DOHH2 (cell line): Measurements from ENCODE around the gene CDC42.

Experiments
- H3F3A ChIP-seq: fragments of 200-600 bp; sonication (generic), shearing (Covaris generic); 2 replicates; pipeline ENCODE4 v1.6.0; 2016; ENCODE audit warnings: antibody characterized with exemption, mild to moderate bottlenecking; ENCODE audit not compliant: control insufficient read depth, insufficient read depth
- H3K27ac ChIP-seq: fragments of 200-600 bp; sonication (generic); 2 replicates; pipeline ENCODE4 v1.5.1; 2014; ENCODE audit warnings: low read depth, mild to moderate bottlenecking, low read length, moderate library complexity
- H3K27me3 ChIP-seq: fragments of 200-600 bp; sonication (generic); 2 replicates; pipeline ENCODE4 v1.6.1; 2014; ENCODE audit warnings: mild to moderate bottlenecking, low read length, mixed read lengths; ENCODE audit not compliant: control insufficient read depth
- H3K36me3 ChIP-seq: fragments of 200-600 bp; sonication (generic); 2 replicates; pipeline ENCODE4 v1.6.1; 2014; ENCODE audit warnings: mild to moderate bottlenecking, low read length, moderate library complexity, mixed read lengths; ENCODE audit not compliant: control insufficient read depth
- H3K4me1 ChIP-seq: fragments of 200-600 bp; sonication (generic); 2 replicates; pipeline ENCODE4 v1.6.1; 2014; ENCODE audit warnings: mild to moderate bottlenecking, low read length, mixed read lengths; ENCODE audit not compliant: control insufficient read depth
- H3K4me2 ChIP-seq: fragments of 200-600 bp; sonication (generic); 2 replicates; pipeline ENCODE4 v1.6.0; 2014; ENCODE audit warnings: mild to moderate bottlenecking, low read length, moderate library complexity
- H3K4me3 ChIP-seq: fragments of 200-600 bp; sonication (generic); 2 replicates; pipeline ENCODE4 v1.5.1; 2014; ENCODE audit warnings: mild to moderate bottlenecking, low read length, mixed read lengths
- H3K79me2 ChIP-seq: fragments of 200-600 bp; sonication (generic); 2 replicates; pipeline ENCODE4 v1.6.1; 2014; ENCODE audit warnings: mild to moderate bottlenecking, low read length, mixed read lengths; ENCODE audit not compliant: control insufficient read depth
- H3K9me2 ChIP-seq: fragments of 200-600 bp; sonication (generic); replicated peaks from 2 replicates; pipeline ENCODE4 v1.6.1; 2014; ENCODE audit warnings: mild to moderate bottlenecking, low read length, mixed read lengths; ENCODE audit not compliant: control insufficient read depth
- H3K9me3 ChIP-seq: fragments of 200-600 bp; sonication (generic); 2 replicates; pipeline ENCODE4 v1.6.1; 2014; ENCODE audit warnings: antibody characterized with exemption, low read length, mixed read lengths; ENCODE audit not compliant: control insufficient read depth, insufficient read depth
- H4K20me1 ChIP-seq: fragments of 200-600 bp; sonication (generic); 2 replicates; pipeline ENCODE4 v1.6.0; 2014; ENCODE audit warnings: low read depth, mild to moderate bottlenecking, antibody characterized with exemption, low read length, moderate library complexity; ENCODE audit not compliant: control insufficient read depth, insufficient read depth
- EZH2phosphoT487 ChIP-seq: fragments of 200-600 bp; sonication (generic); IDR thresholded peaks from 2 replicates; pipeline ENCODE4 v1.6.1; 2017; ENCODE audit warnings: borderline replicate concordance, mild to moderate bottlenecking, antibody characterized with exemption, low read length, moderate library complexity, mixed read lengths
- TF ChIP-seq, protein P1 (sequence below): fragments of 200-600 bp; sonication (generic); IDR thresholded peaks from one replicate; pipeline ENCODE4 v1.5.1; 2014; ENCODE audit warnings: antibody characterized with exemption, mild to moderate bottlenecking, low read depth, low read length; ENCODE audit not compliant: poor library complexity, severe bottlenecking

Gene CDC42

DNA sequence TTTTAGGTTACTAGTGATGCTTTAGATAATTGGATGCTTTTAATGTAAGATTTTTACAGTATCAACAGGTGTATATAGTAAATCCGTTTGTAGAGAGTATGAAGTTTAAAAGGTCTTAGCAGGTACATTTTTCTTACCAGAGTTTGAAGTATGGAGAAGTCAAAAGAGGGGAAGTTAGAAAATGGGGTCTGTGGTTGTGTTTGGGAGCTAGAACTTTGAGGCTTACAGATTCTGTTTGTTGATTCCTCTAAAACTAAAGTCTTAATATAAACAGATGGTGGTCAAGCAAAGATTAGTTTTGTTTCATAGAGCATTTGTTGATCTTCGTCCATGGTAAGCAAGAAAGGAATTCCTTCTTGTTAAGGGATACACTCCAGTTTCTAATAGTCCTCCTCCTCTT is 35.8 kb downstream of the CDC42 start:
- Histone ChIP-seq H3K27me3 (no peaks in the 10 kb centered on the region), H4K20me1 (peaks cover 55% of the 10 kb centered on the region), H3K79me2 (peaks cover 79% of the 10 kb centered on the region), H3K9me2 (no peaks in the 10 kb centered on the region), H3K27ac (no peak overlapping the region), H3K4me3 (no peak overlapping the region), H3K9me3 (no peaks in the 10 kb centered on the region), H3F3A (peaks cover 4% of the 10 kb centered on the region), H3K4me2 (no peak overlapping the region), H3K4me1 (peaks cover 54% of the 10 kb centered on the region), H3K36me3 (peaks cover 82% of the 10 kb centered on the region)
- TF ChIP-seq, protein P1, sequence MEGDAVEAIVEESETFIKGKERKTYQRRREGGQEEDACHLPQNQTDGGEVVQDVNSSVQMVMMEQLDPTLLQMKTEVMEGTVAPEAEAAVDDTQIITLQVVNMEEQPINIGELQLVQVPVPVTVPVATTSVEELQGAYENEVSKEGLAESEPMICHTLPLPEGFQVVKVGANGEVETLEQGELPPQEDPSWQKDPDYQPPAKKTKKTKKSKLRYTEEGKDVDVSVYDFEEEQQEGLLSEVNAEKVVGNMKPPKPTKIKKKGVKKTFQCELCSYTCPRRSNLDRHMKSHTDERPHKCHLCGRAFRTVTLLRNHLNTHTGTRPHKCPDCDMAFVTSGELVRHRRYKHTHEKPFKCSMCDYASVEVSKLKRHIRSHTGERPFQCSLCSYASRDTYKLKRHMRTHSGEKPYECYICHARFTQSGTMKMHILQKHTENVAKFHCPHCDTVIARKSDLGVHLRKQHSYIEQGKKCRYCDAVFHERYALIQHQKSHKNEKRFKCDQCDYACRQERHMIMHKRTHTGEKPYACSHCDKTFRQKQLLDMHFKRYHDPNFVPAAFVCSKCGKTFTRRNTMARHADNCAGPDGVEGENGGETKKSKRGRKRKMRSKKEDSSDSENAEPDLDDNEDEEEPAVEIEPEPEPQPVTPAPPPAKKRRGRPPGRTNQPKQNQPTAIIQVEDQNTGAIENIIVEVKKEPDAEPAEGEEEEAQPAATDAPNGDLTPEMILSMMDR, result no peak
- TF ChIP-seq EZH2phosphoT487, result no peak

- Histone ChIP-seq H3K9me2 (no peaks in the 10 kb centered on the region), H3K36me3 (peaks cover 81% of the 10 kb centered on the region), H3K9me3 (no peaks in the 10 kb centered on the region), H3K79me2 (peaks cover 76% of the 10 kb centered on the region), H3K27me3 (no peaks in the 10 kb centered on the region), H3K4me3 (no peak overlapping the region), H3K4me1 (peaks cover 56% of the 10 kb centered on the region), H4K20me1 (peaks cover 53% of the 10 kb centered on the region), H3K4me2 (0 out of 2 replicates have a peak overlapping the region, but pooled peaks have one; percentile 1), H3F3A (peaks cover 6% of the 10 kb centered on the region), H3K27ac (no peak overlapping the region)
- TF ChIP-seq, protein P1, result no peak
Measured at GRCh38 chr1:22089134-22089571, 36.6 kb downstream of the CDC42 start.

- TF ChIP-seq EZH2phosphoT487, result no peak
- TF ChIP-seq, protein P1, result no peak
- Histone ChIP-seq H3K79me2 (peaks cover 72% of the 10 kb centered on the region), H3K27ac (no peak overlapping the region), H3K4me2 (0 out of 2 replicates have a peak overlapping the region, but pooled peaks have one; percentile 1), H3K9me2 (no peaks in the 10 kb centered on the region), H3K4me1 (peaks cover 56% of the 10 kb centered on the region), H3K27me3 (no peaks in the 10 kb centered on the region), H3K36me3 (peaks cover 78% of the 10 kb centered on the region), H3K4me3 (no peak overlapping the region), H3F3A (peaks cover 6% of the 10 kb centered on the region), H3K9me3 (no peaks in the 10 kb centered on the region), H4K20me1 (peaks cover 55% of the 10 kb centered on the region)
Measured at GRCh38 chr1:22089787-22090186, 37.3 kb downstream of the CDC42 start.
